HAP-1 (cell line): ENCODE measurements around the gene AKTIP.
A peak's percentile ranks its signal among the peaks of the same experiment; 100 is the strongest.
"Not testable (repeated sequence)": the region's sequence is repeated elsewhere in the genome, so short reads cannot be mapped to it uniquely, and the experiment has no call there.

ENCODE experiments used
- DNase-seq, 2 experiments: peaks; one replicate each; pipeline ENCODE4 v3.0.0-alpha.2; 2016 to 2020; ENCODE audit warnings: low spot score in 2 of 2
- H3K27me3 ChIP-seq: fragments of 250-450 bp; sonication (Bioruptor Pico); 2 replicates; pipeline ENCODE4 v1.5.1; 2020; ENCODE audit warnings: low read depth, mild to moderate bottlenecking, moderate library complexity
- H3K36me3 ChIP-seq: fragments of 250-450 bp; sonication (Bioruptor Pico); replicated peaks from 2 replicates; pipeline ENCODE4 v1.5.1; 2020; ENCODE audit warnings: mild to moderate bottlenecking
- H3K4me1 ChIP-seq: fragments of 250-450 bp; sonication (Bioruptor Pico); 2 replicates; pipeline ENCODE4 v1.5.1; 2020; ENCODE audit warnings: mild to moderate bottlenecking
- H3K4me3 ChIP-seq: fragments of 250-450 bp; sonication (Bioruptor Pico); 2 replicates; pipeline ENCODE4 v1.5.1; 2020; ENCODE audit warnings: mild to moderate bottlenecking, moderate library complexity
- H3K9me3 ChIP-seq: fragments of 250-450 bp; sonication (Bioruptor Pico); 2 replicates; pipeline ENCODE4 v1.5.1; 2020; ENCODE audit warnings: mild to moderate bottlenecking, moderate library complexity
- in situ Hi-C: fragments of 300-500 bp; cut with MboI; formaldehyde crosslinking; loops from 3 replicates; pipeline ENCODE4 v1.14.3; 2020; ENCODE audit warnings: low sequenced_read_pairs, inconsistent platforms, mixed read lengths

Gene AKTIP

DNA sequence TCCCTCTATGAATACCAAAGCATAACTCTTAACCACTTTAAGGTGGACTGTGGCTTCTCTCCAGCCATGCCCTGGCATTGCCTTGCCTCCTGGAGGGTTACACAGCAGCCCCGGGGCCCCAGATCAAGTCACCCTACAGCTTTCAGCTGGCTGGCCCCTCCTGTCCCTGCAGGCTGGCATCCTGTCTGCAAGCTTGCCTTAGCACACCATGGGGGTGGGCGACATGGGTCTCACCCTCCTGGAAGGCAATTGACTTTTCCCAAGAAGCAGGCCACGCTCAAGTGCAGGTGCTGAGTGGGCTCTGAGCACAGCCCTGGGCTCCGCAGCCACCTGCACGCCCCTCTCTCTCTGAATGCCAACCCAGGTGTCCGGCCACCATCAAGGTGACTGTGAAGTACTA is 25.8 kb upstream of the AKTIP start:
- Histone ChIP-seq H3K4me3 (no peak overlapping the region), H3K36me3 (no peaks in the 10 kb centered on the region), H3K27me3 (no peaks in the 10 kb centered on the region), H3K9me3 (no peaks in the 10 kb centered on the region), H3K4me1 (no peaks in the 10 kb centered on the region)
- in situ Hi-C loops = no loop called here
- DNase-seq = no peak

DNA sequence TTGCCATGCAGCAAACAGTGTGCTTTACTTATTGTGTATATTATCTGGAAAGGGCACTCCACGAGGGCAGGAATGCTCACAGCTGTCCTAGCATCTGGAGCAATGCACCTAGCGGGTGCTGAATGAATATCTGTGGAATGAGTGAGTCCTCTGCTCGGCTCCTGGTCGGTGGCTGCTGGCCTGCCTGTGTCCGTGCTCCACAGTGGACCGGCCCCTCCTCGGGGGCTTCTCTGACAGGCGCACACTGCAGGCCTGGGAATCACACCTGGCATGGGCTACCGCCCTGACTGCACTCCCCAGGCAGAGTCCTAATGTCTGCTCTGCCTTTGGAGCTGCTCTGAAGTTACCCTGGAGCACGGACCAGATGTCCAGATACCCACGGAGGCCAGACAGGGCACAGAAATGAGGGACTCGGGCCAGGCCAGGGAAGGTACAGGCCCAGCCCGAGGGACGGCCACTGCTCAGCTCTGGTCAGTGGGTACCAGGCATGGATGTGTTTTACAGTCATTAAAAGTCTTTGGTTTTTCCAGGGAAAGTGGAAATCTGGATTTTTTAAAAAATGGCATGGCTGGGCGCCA is 21.1 kb upstream of the AKTIP start:
- H3K9me3 ChIP-seq = no peaks in the 10 kb centered on the region
- no peaks in the 10 kb centered on the region for H3K4me1 ChIP-seq
- H3K27me3 ChIP-seq = no peaks in the 10 kb centered on the region
- DNase-seq = no peak
- no peaks in the 10 kb centered on the region for H3K36me3 ChIP-seq
- in situ Hi-C loops = no loop called here
- no peak overlapping the region for H3K4me3 ChIP-seq

DNA sequence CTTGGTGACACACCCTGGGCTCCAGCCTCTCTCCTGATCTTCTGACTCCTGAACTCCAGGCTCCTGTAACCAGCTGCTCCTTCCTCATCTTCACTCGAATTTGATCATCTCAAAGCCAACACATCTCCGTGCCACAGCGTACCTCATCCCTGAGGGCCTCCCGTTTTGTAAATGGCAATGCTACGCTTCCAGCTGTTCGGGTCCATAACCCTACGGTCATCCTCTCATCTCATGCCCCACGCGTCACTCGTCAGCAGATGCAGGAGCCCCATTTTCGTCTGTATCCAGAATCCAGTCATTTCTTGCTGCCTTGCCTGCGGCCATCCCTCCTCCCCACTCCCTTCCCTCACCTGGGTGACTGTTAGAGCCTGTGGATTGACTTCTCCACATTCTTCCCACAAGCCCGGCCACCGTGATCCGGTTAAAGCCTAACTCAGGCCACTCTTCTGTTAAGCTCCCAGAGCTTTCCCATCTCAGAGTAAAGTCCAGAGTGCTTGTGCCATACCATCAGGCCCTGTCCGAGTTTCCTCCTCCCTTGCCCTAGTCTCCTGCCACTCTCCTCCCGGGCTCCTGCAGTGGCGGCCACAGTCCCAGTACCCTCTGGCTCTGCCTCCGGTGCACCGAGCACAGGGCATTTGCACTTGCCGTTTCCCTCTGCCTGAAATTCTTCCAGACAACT is 20.3 kb upstream of the AKTIP start:
- H3K4me3 ChIP-seq = no peak overlapping the region
- no peaks in the 10 kb centered on the region for H3K9me3 ChIP-seq
- DNase-seq = no peak
- H3K4me1 ChIP-seq = no peaks in the 10 kb centered on the region
- no peaks in the 10 kb centered on the region for H3K27me3 ChIP-seq
- in situ Hi-C loops = no loop called here
- H3K36me3 ChIP-seq = no peaks in the 10 kb centered on the region

DNA sequence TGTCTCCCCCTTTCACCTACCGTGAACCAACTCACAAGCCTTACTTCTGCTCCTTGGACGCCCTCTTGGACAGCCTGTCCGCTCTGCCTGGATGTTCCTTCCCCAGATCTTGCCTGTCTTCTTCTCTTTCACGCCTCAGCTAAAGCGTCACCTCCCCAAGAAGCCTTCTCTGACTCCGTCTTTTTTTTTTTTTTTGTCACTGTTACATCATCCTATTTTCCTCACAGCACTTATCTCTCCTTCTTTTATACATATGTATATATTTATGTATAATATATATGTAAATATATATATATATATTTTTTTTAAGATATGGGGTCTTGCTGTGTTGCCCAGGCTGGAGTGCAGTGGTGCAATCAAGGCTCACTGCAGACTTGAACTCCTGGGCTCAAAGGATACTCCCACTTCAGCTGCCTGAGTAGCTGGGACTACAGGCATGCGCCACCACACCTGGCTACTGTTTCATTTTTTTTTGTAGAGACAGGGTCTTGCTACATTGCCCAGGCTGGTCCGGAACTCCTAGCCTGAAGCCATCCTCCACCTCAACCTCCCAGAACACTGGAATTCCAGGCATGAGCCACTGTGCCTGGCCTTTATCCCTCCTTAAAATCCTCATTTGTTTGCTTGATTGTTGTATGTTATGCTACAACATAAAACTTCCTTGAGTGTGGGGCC is 16.5 kb upstream of the AKTIP start:
- Histone ChIP-seq H3K27me3 (no peaks in the 10 kb centered on the region), H3K9me3 (no peaks in the 10 kb centered on the region; the same call in 1 of the 2 replicates), H3K4me1 (no peaks in the 10 kb centered on the region), H3K36me3 (no peaks in the 10 kb centered on the region), H3K4me3 (no peak overlapping the region)
- no peak for DNase-seq
- in situ Hi-C loops = no loop called here

DNA sequence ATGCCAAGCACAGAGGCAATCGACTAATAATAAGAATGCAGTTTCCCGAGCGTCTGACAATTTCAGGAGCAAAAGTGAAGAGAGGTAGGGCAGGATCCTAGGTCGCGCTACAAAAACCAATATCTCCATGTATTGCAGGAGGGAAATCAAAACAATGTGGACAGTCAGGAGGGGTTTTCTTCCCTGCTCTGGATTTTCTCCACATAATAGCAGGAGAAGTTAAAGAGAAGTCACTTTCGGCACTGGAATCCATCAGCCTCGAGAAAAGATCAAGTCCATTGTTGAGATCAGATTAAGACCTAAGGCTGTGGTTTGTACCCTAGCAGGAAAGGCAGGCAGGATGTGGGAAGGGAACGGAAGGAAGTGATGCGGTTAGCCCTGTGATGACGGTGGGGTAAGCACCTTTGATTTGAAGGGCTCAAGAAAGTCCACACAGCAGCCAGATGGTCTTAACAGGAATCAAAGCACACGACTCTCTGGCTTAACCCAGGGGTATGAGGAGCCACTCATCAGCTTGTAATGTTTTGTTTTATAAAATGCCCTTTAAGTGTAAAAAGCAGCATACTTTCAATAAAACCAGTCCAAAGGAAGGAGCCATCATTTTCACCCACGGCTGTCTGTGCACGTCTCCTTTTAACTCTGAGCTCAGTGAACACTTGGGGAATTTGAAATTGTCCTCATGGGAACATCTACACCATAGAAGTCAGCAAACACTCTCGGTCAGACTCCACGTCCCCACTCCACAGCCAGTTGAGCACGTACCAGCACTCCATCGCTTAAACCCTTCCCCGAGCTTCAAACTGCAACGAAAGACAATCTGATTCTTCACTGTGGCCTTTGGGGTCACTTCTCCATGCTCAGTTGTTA is 15.8 kb upstream of the AKTIP start:
- Histone ChIP-seq H3K9me3 (peaks cover 3% of the 10 kb centered on the region), H3K4me1 (no peaks in the 10 kb centered on the region), H3K36me3 (no peaks in the 10 kb centered on the region), H3K4me3 (no peak overlapping the region), H3K27me3 (no peaks in the 10 kb centered on the region)
- in situ Hi-C loops = no loop called here
- DNase-seq = no peak

DNA sequence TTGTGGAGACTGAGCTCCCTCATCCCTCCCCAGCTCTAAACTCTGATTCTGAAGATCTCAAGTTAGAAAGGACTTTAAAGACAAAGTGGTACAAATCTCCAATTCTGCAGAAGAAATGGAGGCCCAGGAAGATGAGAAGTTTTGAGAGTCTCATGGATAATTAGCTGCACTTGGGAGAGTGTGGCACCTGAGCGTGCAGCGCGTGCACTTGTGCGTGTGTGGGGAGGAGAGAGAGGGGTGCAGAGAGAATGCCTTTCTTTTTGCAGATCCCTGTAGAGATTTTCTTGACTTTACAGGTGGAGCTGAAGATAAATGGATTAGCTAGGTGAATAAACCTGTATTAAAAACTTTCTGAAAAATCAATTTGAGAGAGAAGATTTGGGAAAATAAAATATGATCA is 14.8 kb upstream of the AKTIP start:
- Histone ChIP-seq H3K27me3 (no peaks in the 10 kb centered on the region), H3K9me3 (peaks cover 3% of the 10 kb centered on the region), H3K36me3 (no peaks in the 10 kb centered on the region), H3K4me1 (no peaks in the 10 kb centered on the region), H3K4me3 (no peak overlapping the region)
- in situ Hi-C loops = no loop called here
- no peak for DNase-seq

DNA sequence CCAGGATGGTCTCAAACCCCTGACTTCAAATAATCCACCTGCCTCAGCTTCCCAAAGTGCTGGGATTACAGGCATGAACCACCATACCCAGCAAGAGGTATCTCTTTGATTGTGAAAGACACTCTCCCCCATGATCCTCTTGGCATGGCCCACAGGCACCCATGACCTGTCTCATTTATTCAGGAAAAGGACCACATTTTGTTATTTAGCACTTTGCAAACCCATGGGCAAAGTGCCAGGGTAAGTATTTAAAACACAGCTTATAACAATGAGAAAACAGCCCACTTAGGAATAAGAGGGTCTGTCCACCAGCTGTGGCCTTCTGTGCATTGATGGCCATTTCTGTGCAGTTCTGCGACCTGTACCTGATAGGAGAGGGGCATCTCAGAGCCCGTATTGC is 12.8 kb upstream of the AKTIP start:
- DNase-seq = no peak
- Histone ChIP-seq H3K4me3 (no peak overlapping the region), H3K4me1 (no peaks in the 10 kb centered on the region), H3K27me3 (no peaks in the 10 kb centered on the region), H3K9me3 (peaks cover 3% of the 10 kb centered on the region), H3K36me3 (no peaks in the 10 kb centered on the region)
- in situ Hi-C loops = no loop called here

DNA sequence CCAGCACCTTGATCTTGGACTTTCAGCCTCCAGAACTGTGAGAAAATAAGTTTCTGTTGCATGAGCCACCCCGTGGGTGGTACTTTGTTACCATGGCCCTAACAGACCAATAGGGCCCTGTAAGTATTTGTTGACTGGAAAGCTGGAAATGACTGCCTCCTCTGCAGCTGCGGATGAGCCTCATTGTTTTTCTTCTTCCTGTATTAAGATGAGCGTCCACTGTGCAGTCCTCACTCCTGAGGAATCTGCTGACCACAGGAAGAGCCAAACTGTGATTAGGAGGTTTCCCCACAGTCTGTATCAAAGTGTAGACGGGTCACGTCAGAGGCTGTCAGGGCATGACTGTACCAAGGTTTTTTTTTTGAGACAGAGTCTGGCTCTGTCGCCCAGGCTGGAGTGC is 12.2 kb upstream of the AKTIP start:
- Histone ChIP-seq H3K9me3 (peaks cover 3% of the 10 kb centered on the region), H3K36me3 (no peaks in the 10 kb centered on the region), H3K4me3 (no peak overlapping the region), H3K27me3 (no peaks in the 10 kb centered on the region), H3K4me1 (no peaks in the 10 kb centered on the region)
- DNase-seq = no peak
- in situ Hi-C loops = no loop called here

DNA sequence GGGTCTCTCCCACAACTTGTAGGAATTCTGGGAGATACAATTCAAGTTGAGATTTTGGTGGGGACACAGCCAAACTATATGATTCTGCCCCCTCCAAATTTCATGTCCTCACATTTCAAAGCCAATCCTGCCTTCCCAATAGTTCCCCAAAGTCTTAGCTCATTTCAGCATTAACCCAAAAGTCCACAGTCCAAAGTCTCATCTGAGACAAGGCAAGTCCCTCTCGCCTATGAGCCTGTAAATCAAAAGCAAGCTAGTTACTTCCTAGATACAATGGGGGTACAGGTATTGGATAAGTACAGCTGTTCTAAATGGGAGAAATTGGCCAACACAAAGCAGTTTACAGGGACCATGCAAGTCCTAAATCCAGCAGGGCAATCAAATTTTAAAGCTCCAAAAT is 9.8 kb upstream of the AKTIP start:
- DNase-seq, H3K9me3 ChIP-seq, in situ Hi-C loops, H3K4me3 ChIP-seq, H3K4me1 ChIP-seq, H3K36me3 ChIP-seq, H3K27me3 ChIP-seq: not testable (repeated sequence)

DNA sequence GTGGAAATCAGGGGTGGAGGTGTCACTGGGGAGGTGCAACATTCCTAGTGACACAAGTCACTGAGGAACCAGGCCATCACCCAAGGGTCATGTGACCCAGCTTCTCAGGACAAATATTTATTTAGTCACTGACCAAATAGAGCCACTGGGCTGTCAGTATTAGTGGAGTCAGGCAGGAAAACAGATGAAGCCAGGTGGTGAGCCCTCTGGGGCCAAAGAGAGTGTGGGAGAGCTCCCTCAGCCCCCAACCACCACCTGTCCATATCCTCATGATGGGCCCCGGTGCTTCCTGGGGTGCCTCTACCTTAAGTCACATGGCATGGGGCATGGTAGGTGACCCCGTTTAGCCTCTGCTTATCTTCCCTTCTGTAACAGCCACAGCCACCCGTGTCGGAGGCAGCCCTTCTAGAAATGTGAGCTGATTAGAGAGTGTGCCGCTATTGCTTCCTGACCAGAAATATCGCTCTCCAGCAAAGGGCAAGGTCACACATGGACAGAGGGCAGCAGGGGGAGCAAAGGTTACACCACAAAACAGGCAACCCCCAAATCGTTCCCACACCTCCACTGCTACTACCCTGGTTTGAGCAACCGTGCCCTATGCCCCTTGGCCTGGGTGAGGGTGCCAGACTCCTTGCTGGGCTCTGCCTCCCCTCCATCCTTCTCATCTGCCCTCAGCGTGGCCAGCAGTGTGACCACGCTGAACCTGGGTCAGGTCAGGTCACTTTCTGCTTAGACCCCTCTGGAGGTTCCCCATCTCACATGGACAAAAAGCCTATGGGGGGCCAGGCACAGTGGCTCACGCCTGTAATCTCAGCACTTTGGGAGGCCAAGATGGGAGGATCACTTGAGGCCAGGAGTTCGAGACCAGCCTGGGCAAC is 8.6 kb upstream of the AKTIP start:
- H3K27me3 ChIP-seq = no peaks in the 10 kb centered on the region
- no peak for DNase-seq
- in situ Hi-C loops = no loop called here
- H3K4me1 ChIP-seq = no peaks in the 10 kb centered on the region
- H3K36me3 ChIP-seq = no peaks in the 10 kb centered on the region
- peaks cover 3% of the 10 kb centered on the region for H3K9me3 ChIP-seq
- no peak overlapping the region for H3K4me3 ChIP-seq

DNA sequence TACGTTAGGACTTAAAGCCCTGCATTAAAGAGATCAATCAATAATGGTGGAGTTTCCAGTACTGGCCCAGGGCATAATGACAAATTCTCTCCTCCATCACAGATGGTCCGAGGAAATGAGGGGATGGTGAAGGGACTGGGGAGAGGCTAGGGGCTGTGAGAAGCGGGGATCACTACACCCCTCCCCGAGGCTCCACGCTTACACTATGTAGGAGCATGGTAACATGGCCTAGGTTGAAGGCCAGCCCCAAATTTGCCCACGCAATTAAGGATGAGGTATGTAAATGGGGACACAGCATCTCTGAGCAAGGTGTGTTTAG is 8.0 kb upstream of the AKTIP start:
- Histone ChIP-seq H3K4me1 (no peaks in the 10 kb centered on the region), H3K36me3 (no peaks in the 10 kb centered on the region), H3K27me3 (no peaks in the 10 kb centered on the region), H3K9me3 (peaks cover 3% of the 10 kb centered on the region), H3K4me3 (no peak overlapping the region)
- DNase-seq = no peak
- in situ Hi-C loops = no loop called here

DNA sequence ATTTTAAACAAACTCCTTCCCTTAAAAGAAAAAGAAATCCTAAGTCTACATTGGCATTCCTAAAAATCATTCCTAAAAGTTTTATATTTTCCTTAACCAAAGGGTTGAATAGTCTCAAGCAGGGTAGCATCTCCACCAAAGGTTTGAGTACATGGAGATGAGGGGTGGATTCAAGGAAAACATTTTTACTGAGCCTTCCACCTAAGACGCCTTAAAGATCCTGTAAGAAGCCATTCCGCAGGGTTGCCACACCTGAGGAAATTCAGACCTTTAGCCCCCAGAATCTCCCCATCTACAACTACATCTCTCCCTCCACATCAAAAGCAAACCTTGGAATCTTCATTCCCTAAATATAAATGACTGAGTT is 7.7 kb upstream of the AKTIP start:
- no peak for DNase-seq
- Histone ChIP-seq H3K4me1 (no peaks in the 10 kb centered on the region), H3K4me3 (no peak overlapping the region), H3K27me3 (no peaks in the 10 kb centered on the region), H3K9me3 (peaks cover 3% of the 10 kb centered on the region), H3K36me3 (no peaks in the 10 kb centered on the region)
- in situ Hi-C loops = no loop called here

DNA sequence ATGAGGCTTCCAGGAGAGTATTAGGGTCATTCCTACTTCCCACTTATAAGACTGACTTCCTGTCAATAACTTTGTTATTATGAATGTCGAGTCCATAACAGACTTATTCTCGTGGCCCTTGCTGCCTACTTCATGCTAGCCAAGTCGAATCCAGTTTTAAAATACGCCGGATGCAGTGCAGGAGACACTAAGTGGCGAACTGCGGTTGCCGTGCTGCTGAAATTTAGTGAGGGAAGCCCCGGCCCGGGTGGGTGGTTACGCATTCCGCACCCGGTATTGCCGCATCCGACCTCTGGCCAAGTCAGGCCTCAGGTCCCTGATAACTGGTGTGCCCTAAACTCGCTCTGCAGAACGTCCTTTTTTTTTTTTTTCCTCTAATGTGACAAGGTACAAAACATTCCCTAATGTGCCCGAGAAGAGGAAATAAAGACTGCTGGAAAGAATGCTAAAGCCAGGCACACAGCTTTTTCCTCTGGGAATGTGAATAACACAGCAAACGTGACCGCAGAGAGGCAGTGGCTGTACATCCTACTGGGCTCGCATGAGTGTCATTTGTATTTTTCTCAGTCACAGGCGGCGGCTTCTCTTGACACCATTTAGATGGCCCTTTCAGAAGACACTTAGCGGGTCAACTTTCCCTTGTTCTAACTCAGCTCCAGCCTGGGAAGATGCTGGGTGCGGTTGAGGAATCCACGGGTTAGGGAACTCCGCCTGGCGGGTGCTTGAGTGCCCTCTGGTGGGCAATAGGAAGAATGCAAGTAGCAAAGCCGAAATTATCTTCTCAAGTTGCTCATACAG is 7.1 kb upstream of the AKTIP start:
- DNase-seq = peak; percentile 52 to 71
- in situ Hi-C loops = no loop called here
- Histone ChIP-seq H3K4me3 (no peak overlapping the region), H3K9me3 (peaks cover 3% of the 10 kb centered on the region), H3K36me3 (no peaks in the 10 kb centered on the region), H3K27me3 (no peaks in the 10 kb centered on the region), H3K4me1 (no peaks in the 10 kb centered on the region)
